Smooth muscle cell (in vitro differentiated cells): Measurements from ENCODE around the gene TBR1. TPM values are rescaled to one million over a fixed set of nuclear protein-coding genes. Genes with fewer than 3 reads are reported as not detected.

Experiments
- DNase-seq: peaks from one replicate; lab custom pipeline; 2025; ENCODE audit not compliant: unreplicated experiment; lab: John Stamatoyannopoulos, UW
- H2AFZ ChIP-seq: fragments of 200-600 bp; sonication (generic); 2 replicates; pipeline ENCODE4 v1.6.0; 2016; ENCODE audit warnings: antibody characterized with exemption, low read depth, mild to moderate bottlenecking
- H3F3A ChIP-seq: fragments of 200-600 bp; sonication (generic); 2 replicates; pipeline ENCODE4 v1.6.0; 2017; ENCODE audit warnings: antibody characterized with exemption, low read depth
- H3K27ac ChIP-seq: fragments of 200-600 bp; sonication (generic); 2 replicates; pipeline ENCODE4 v1.5.1; 2016; ENCODE audit warnings: low read depth, mild to moderate bottlenecking
- H3K27me3 ChIP-seq: fragments of 200-600 bp; sonication (generic); 2 replicates; pipeline ENCODE4 v1.6.1; 2016; ENCODE audit warnings: low read depth, mild to moderate bottlenecking
- H3K36me3 ChIP-seq: fragments of 200-600 bp; sonication (generic); 2 replicates; pipeline ENCODE4 v1.5.1; 2016; ENCODE audit warnings: low read depth
- H3K4me1 ChIP-seq: fragments of 200-600 bp; sonication (generic); 2 replicates; pipeline ENCODE4 v1.5.1; 2016; ENCODE audit warnings: low read depth
- H3K4me2 ChIP-seq: fragments of 200-600 bp; sonication (generic); 2 replicates; pipeline ENCODE4 v1.6.0; 2016; ENCODE audit warnings: mild to moderate bottlenecking
- H3K4me3 ChIP-seq: fragments of 200-600 bp; sonication (generic); 2 replicates; pipeline ENCODE4 v1.5.1; 2016; ENCODE audit warnings: mild to moderate bottlenecking
- H3K79me2 ChIP-seq: fragments of 200-600 bp; sonication (generic); 2 replicates; pipeline ENCODE4 v1.6.0; 2016; ENCODE audit warnings: low read depth, mild to moderate bottlenecking
- H3K9ac ChIP-seq: fragments of 200-600 bp; sonication (generic); 2 replicates; pipeline ENCODE4 v1.6.0; 2016; ENCODE audit warnings: low read depth
- H3K9me3 ChIP-seq: fragments of 200-600 bp; sonication (generic); replicated peaks from 2 replicates; pipeline ENCODE4 v1.5.1; 2016; ENCODE audit warnings: low read depth
- H4K20me1 ChIP-seq: fragments of 200-600 bp; sonication (generic); 2 replicates; pipeline ENCODE4 v1.6.0; 2016; ENCODE audit warnings: low read depth
- CTCF ChIP-seq: fragments of 200-600 bp; sonication (generic); IDR thresholded peaks from 2 replicates; pipeline ENCODE4 v1.5.1; 2017; ENCODE audit warnings: borderline replicate concordance, mild to moderate bottlenecking, antibody characterized with exemption; ENCODE audit not compliant: insufficient read depth, poor library complexity, severe bottlenecking
- WGBS: methylation state at CpG from one replicate; pipeline ENCODE4 v1.1.7; 2016; ENCODE audit warnings: low lambda C conversion rate; 5-methylcytosine and 5-hydroxymethylcytosine counted together
- polyA plus RNA-seq: library from polyadenylated mRNA; unstranded; fragments of >200 nt; fragmentation: Nextera tagmentation; extraction: Ambion mirVana; gene quantifications from 2 replicates; pipeline ENCODE4 v1.2.1, GENCODE V29; 2016
- total RNA-seq: library from RNA; depleted of rRNA; stranded (reverse); fragments of >200 nt; gene quantifications from 2 replicates; pipeline ENCODE4 v1.2.3, GENCODE V29; 2014

Gene TBR1
- total and polyA plus RNA-seq, 2 experiments from 2014 or later, result 2.3 TPM; not detected in 1

- Histone ChIP-seq H3K9me3 (no peaks in the 10 kb centered on the region), H4K20me1 (peaks cover 20% of the 10 kb centered on the region), H3K4me3 (no peak overlapping the region), H3K27ac (no peak overlapping the region), H3K4me1 (no peaks in the 10 kb centered on the region), H3K36me3 (peaks cover 6% of the 10 kb centered on the region), H3K27me3 (no peaks in the 10 kb centered on the region), H3K79me2 (no peaks in the 10 kb centered on the region), H3F3A (no peaks in the 10 kb centered on the region), H2AFZ (no peak overlapping the region), H3K9ac (no peak overlapping the region), H3K4me2 (no peak overlapping the region)
- WGBS, result 96% methylated on average over 3 of the region's 3 CpGs
- no peak for DNase-seq
- no peak for TF ChIP-seq CTCF
Observed at GRCh38 chr2:161381546-161381945, 34.6 kb upstream of the TBR1 start.

GRCh38 chr2:161382747-161383146, 33.4 kb upstream of the TBR1 start:
- Histone ChIP-seq H4K20me1 (peaks cover 11% of the 10 kb centered on the region), H3K27ac (no peak overlapping the region), H3K79me2 (no peaks in the 10 kb centered on the region), H3K4me2 (no peak overlapping the region), H3K9ac (no peak overlapping the region), H3K4me1 (no peaks in the 10 kb centered on the region), H3K27me3 (no peaks in the 10 kb centered on the region), H3K36me3 (peaks cover 7% of the 10 kb centered on the region), H3F3A (no peaks in the 10 kb centered on the region), H2AFZ (no peak overlapping the region), H3K9me3 (no peaks in the 10 kb centered on the region), H3K4me3 (no peak overlapping the region)
- no peak for DNase-seq
- 90% methylated on average over 4 of the region's 4 CpGs for WGBS
- TF ChIP-seq CTCF, result no peak

DNA sequence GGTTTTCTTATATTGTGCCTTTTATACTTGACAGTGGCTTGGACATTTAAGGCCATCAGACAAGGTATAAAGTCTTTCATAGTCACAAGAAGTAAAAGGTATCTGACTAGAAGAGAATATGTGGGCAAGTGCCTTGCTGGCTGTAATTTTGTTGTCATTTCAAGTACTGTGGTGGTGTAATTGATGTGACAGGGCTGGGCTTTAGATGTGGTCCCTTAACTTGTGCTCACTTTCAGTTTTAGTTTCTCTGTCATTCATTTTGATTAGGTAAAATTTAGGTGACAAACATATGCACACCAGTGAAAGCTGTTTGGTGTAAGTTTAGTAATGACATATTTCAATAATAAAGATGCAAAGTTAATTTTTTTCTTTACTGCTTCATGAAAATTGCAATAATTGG, 31.2 kb upstream of the TBR1 start:
- Histone ChIP-seq H4K20me1 (peaks cover 8% of the 10 kb centered on the region), H3K4me1 (no peaks in the 10 kb centered on the region), H3K9ac (no peak overlapping the region), H3K36me3 (peaks cover 7% of the 10 kb centered on the region), H3K27me3 (no peaks in the 10 kb centered on the region), H3K27ac (no peak overlapping the region), H3K9me3 (no peaks in the 10 kb centered on the region), H3K4me2 (no peak overlapping the region), H3F3A (no peaks in the 10 kb centered on the region), H2AFZ (no peak overlapping the region), H3K4me3 (no peak overlapping the region), H3K79me2 (no peaks in the 10 kb centered on the region)
- no peak for TF ChIP-seq CTCF
- no peak for DNase-seq

GRCh38 chr2:161386228-161386824, 29.8 kb upstream of the TBR1 start:
- WGBS, result 94% methylated on average over 2 of the region's 2 CpGs
- Histone ChIP-seq H2AFZ (no peak overlapping the region), H3K79me2 (no peaks in the 10 kb centered on the region), H3K27ac (no peak overlapping the region), H3K4me3 (no peak overlapping the region), H3K4me2 (no peak overlapping the region), H4K20me1 (peaks cover 12% of the 10 kb centered on the region), H3K9me3 (no peaks in the 10 kb centered on the region), H3K9ac (no peak overlapping the region), H3F3A (no peaks in the 10 kb centered on the region), H3K36me3 (peaks cover 10% of the 10 kb centered on the region), H3K27me3 (no peaks in the 10 kb centered on the region), H3K4me1 (no peaks in the 10 kb centered on the region)
- DNase-seq, result no peak
- TF ChIP-seq CTCF, result no peak
